HG03571 (cell line): ENCODE data around the gene SPATS2.

Source experiments
- ATAC-seq: cut with Tn5 transposase; IDR thresholded peaks from one replicate; pipeline ENCODE4 v1.9.1; 2021; ENCODE audit not compliant: unreplicated experiment

Gene SPATS2

GRCh38 chr12:49538510-49539403 lies 171.5 kb downstream of the SPATS2 start, which contains the start of gene KCNH3:
KCNH3 (plus strand) TSS chr12:49539030; CDS start chr12:49539417, 387 bp downstream.
- peak; percentile 64 for ATAC-seq

GRCh38 chr12:49539406-49540228 lies 172.4 kb downstream of the SPATS2 start:
- no peak for ATAC-seq

GRCh38 chr12:49540229-49541139 lies 173.2 kb downstream of the SPATS2 start:
- ATAC-seq = no peak

- no peak for ATAC-seq
Observed at GRCh38 chr12:49541140-49541861, 174.0 kb downstream of the SPATS2 start.

GRCh38 chr12:49541911-49542505 lies 174.7 kb downstream of the SPATS2 start:
- ATAC-seq = no peak

- ATAC-seq = no peak
Observed at GRCh38 chr12:49542592-49543160, 175.4 kb downstream of the SPATS2 start.

- no peak for ATAC-seq
Observed at GRCh38 chr12:49543221-49543913, 176.1 kb downstream of the SPATS2 start.

GRCh38 chr12:49543914-49544815 lies 176.9 kb downstream of the SPATS2 start:
- no peak for ATAC-seq

- ATAC-seq = no peak
Observed at GRCh38 chr12:49545815-49546214, 178.6 kb downstream of the SPATS2 start.

- ATAC-seq = no peak
Observed at GRCh38 chr12:49546481-49546880, 179.2 kb downstream of the SPATS2 start.

GRCh38 chr12:49547090-49547690 lies 179.9 kb downstream of the SPATS2 start:
- no peak for ATAC-seq

GRCh38 chr12:49548481-49548821 lies 181.2 kb downstream of the SPATS2 start:
- ATAC-seq = no peak

- ATAC-seq = no peak
Observed at GRCh38 chr12:49548822-49549648, 181.8 kb downstream of the SPATS2 start.

GRCh38 chr12:49549735-49550692 lies 182.8 kb downstream of the SPATS2 start:
- ATAC-seq = no peak

GRCh38 chr12:49550693-49551252 lies 183.5 kb downstream of the SPATS2 start:
- no peak for ATAC-seq
